ENCODE data around the gene WFDC12.

The WFDC12 gene

GRCh38 chr20:45088247-45088646, 36.0 kb downstream of the WFDC12 start:
- DNase-seq: no peak

GRCh38 chr20:45087814-45088213, 36.5 kb downstream of the WFDC12 start:
- no peak for DNase-seq

GRCh38 chr20:45087097-45087790, 37.0 kb downstream of the WFDC12 start:
- DNase-seq: no peak

- DNase-seq: no peak
These were observed 38.4 kb downstream of the WFDC12 start for GRCh38 chr20:45085867-45086266.

GRCh38 chr20:45085289-45085688, 39.0 kb downstream of the WFDC12 start:
- no peak for DNase-seq

GRCh38 chr20:45083127-45083526, 41.1 kb downstream of the WFDC12 start:
- no peak for DNase-seq

- no peak for DNase-seq
These were observed 41.8 kb downstream of the WFDC12 start for GRCh38 chr20:45082468-45082867.

GRCh38 chr20:45080867-45081624, 43.2 kb downstream of the WFDC12 start:
- peak; percentile 18 for DNase-seq

- DNase-seq: no peak
These were observed 46.7 kb downstream of the WFDC12 start for GRCh38 chr20:45077559-45077958.
